Hepatocyte (in vitro differentiated cells): Measurements from ENCODE around the gene ARHGAP25. TPM values are rescaled to one million over a fixed set of nuclear protein-coding genes. Genes with fewer than 3 reads are reported as not detected.

Experiments
- DNase-seq: peaks from one replicate; pipeline ENCODE4 v3.0.0-alpha.2; 2016; ENCODE audit warnings: low spot score
- H2AFZ ChIP-seq: fragments of 200-600 bp; sonication (generic); 2 replicates; pipeline ENCODE4 v1.6.0; 2016; ENCODE audit warnings: antibody characterized with exemption, mild to moderate bottlenecking
- H3K27ac ChIP-seq: fragments of 200-600 bp; sonication (generic); 2 replicates; pipeline ENCODE4 v1.5.1; 2016; ENCODE audit warnings: mild to moderate bottlenecking
- H3K27me3 ChIP-seq: fragments of 200-600 bp; sonication (generic); 2 replicates; pipeline ENCODE4 v1.6.1; 2016
- H3K36me3 ChIP-seq: fragments of 200-600 bp; sonication (generic); replicated peaks from 2 replicates; pipeline ENCODE4 v1.5.1; 2016; ENCODE audit warnings: low read depth; ENCODE audit not compliant: insufficient read depth
- H3K4me1 ChIP-seq: fragments of 200-600 bp; sonication (generic); 2 replicates; pipeline ENCODE4 v1.5.1; 2016; ENCODE audit warnings: mild to moderate bottlenecking, moderate library complexity; ENCODE audit not compliant: insufficient read depth
- H3K4me2 ChIP-seq: fragments of 200-600 bp; sonication (generic); 2 replicates; pipeline ENCODE4 v1.6.0; 2016
- H3K4me3 ChIP-seq: fragments of 200-600 bp; sonication (generic); 2 replicates; pipeline ENCODE4 v1.5.1; 2016; ENCODE audit warnings: mild to moderate bottlenecking
- H3K79me2 ChIP-seq: fragments of 200-600 bp; sonication (generic); 2 replicates; pipeline ENCODE4 v1.6.0; 2017; ENCODE audit warnings: mild to moderate bottlenecking
- H3K9me2 ChIP-seq: fragments of 200-600 bp; sonication (generic); replicated peaks from 2 replicates; pipeline ENCODE4 v1.6.0; 2017; ENCODE audit warnings: mild to moderate bottlenecking; ENCODE audit not compliant: insufficient read depth
- H3K9me3 ChIP-seq: fragments of 200-600 bp; sonication (generic); 2 replicates; pipeline ENCODE4 v1.5.1; 2016; ENCODE audit warnings: low read depth, mild to moderate bottlenecking
- H4K20me1 ChIP-seq: fragments of 200-600 bp; sonication (generic); 2 replicates; pipeline ENCODE4 v1.6.0; 2016; ENCODE audit warnings: mild to moderate bottlenecking; ENCODE audit not compliant: insufficient read depth, poor library complexity, severe bottlenecking
- CTCF ChIP-seq: fragments of 200-600 bp; sonication (generic); IDR thresholded peaks from 2 replicates; pipeline ENCODE4 v1.5.1; 2016; ENCODE audit warnings: antibody characterized with exemption, mild to moderate bottlenecking; ENCODE audit not compliant: poor library complexity
- EZH2 ChIP-seq: fragments of 200-600 bp; sonication (generic); IDR thresholded peaks from 2 replicates; pipeline ENCODE4 v1.6.1; 2016; ENCODE audit warnings: antibody characterized with exemption, mild to moderate bottlenecking, borderline replicate concordance
- EZH2phosphoT487 ChIP-seq: fragments of 200-600 bp; sonication (generic); IDR thresholded peaks from one replicate; pipeline ENCODE4 v1.6.1; 2018; ENCODE audit warnings: antibody characterized with exemption, mild to moderate bottlenecking, low read depth, moderate library complexity; ENCODE audit not compliant: unreplicated experiment, severe bottlenecking
- WGBS: methylation state at CpG from one replicate; pipeline ENCODE4 v1.1.6; 2016; ENCODE audit warnings: low lambda C conversion rate; ENCODE audit errors: missing lambda C conversion rate; 5-methylcytosine and 5-hydroxymethylcytosine counted together
- polyA plus RNA-seq: library from polyadenylated mRNA; unstranded; fragments of >200 nt; fragmentation: Nextera tagmentation; extraction: Ambion mirVana; gene quantifications from 2 replicates; pipeline ENCODE4 v1.2.1, GENCODE V29; 2016
- total RNA-seq: library from RNA; depleted of rRNA; stranded (reverse); fragments of >200 nt; gene quantifications from 2 replicates; pipeline ENCODE4 v1.2.3, GENCODE V29; 2014

Gene ARHGAP25
- total and polyA plus RNA-seq, 2 experiments from 2014 or later, result 0.21 to 0.47 TPM

DNA sequence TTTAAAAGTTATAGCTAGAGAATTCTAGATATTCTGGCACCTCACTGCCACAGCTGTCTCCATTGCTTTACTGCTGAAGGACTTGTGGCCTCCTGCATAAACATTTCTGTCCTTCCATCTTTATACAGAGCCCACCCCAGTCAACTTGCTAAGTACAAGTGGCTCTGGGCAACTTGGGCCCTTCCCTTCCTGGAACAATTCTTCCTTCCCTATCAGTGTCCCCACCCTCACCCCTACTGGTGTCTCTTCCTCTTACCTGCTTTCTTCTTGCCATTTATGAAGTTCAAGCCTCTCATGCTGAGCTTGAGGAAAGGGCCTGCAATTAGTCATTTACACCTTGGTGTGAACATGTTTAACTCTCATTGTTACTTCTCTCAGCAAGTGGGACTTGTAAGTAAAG is 45.0 kb downstream of the ARHGAP25 start:
- Histone ChIP-seq H2AFZ (no peak overlapping the region), H3K27me3 (no peaks in the 10 kb centered on the region), H3K9me3 (no peaks in the 10 kb centered on the region), H3K27ac (no peak overlapping the region), H3K4me2 (no peak overlapping the region), H3K36me3 (no peaks in the 10 kb centered on the region), H3K79me2 (no peaks in the 10 kb centered on the region), H4K20me1 (no peaks in the 10 kb centered on the region), H3K4me3 (no peak overlapping the region), H3K9me2 (no peaks in the 10 kb centered on the region), H3K4me1 (no peaks in the 10 kb centered on the region)
- TF ChIP-seq EZH2 (no peak), EZH2phosphoT487 (no peak)
- DNase-seq, result no peak

DNA sequence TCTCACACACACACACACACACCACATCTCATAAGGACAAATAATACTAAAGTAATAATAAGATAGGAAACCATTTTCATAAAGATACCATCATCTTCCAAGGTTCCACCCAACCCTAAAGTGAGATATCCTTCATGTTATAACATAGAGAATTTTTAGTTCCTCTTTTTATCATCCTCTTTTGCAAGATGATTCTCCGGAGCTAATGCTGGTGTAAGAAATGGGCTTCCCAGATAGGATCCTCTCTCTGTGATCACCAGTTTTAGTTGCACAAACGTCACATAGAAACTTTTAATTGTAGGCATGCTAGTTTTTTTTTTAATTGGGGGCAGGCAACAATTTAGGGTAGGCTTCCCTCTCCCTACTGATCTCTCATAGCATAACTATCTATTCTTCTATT is 49.6 kb downstream of the ARHGAP25 start:
- H3K79me2 ChIP-seq, result no peaks in the 10 kb centered on the region
- TF ChIP-seq CTCF, result no peak
- TF ChIP-seq EZH2, result no peak
- no peak for TF ChIP-seq EZH2phosphoT487
- H3K27me3 ChIP-seq, result no peaks in the 10 kb centered on the region
- H3K4me2 ChIP-seq, result no peak overlapping the region
- H3K27ac ChIP-seq, result no peak overlapping the region
- H3K9me3 ChIP-seq, result no peaks in the 10 kb centered on the region
- no peaks in the 10 kb centered on the region for H4K20me1 ChIP-seq
- no peak for DNase-seq
- H3K36me3 ChIP-seq, result no peaks in the 10 kb centered on the region
- H3K4me3 ChIP-seq, result no peak overlapping the region
- H2AFZ ChIP-seq, result no peak overlapping the region
- H3K9me2 ChIP-seq, result no peaks in the 10 kb centered on the region
- H3K4me1 ChIP-seq, result no peaks in the 10 kb centered on the region
- WGBS, result 91% methylated on average over 2 of the region's 2 CpGs

DNA sequence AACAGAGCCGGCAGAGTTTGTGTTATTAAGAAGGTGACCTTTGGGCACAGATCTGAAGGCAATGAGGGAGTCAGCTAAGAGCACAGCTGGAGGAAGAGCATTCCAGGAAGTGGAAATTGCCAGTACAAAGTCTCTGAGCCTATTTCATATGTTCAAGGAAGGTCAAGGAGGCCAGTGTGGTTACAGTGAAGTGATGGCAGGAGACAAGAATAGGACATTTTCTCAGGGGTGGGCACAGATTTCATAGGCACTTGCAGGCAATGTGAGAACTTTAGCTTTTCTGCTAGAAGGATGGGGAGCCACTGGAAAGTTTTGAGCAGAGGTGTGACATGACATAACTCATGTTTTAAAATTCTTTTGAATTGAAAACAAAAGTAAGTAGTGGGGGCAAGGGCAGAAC is 50.3 kb downstream of the ARHGAP25 start:
- H3K9me2 ChIP-seq, result no peaks in the 10 kb centered on the region
- H3K27ac ChIP-seq, result no peak overlapping the region
- DNase-seq, result no peak

GRCh38 chr2:68787356-68787755 is 52.7 kb downstream of the ARHGAP25 start:
- Histone ChIP-seq H3K36me3 (no peaks in the 10 kb centered on the region), H3K9me3 (no peaks in the 10 kb centered on the region), H3K9me2 (no peaks in the 10 kb centered on the region), H3K79me2 (no peaks in the 10 kb centered on the region), H3K4me3 (no peak overlapping the region), H4K20me1 (no peaks in the 10 kb centered on the region), H3K4me1 (no peaks in the 10 kb centered on the region), H2AFZ (no peak overlapping the region), H3K27ac (no peak overlapping the region), H3K27me3 (no peaks in the 10 kb centered on the region), H3K4me2 (no peak overlapping the region)
- WGBS, result 72% methylated on average over 4 of the region's 4 CpGs
- no peak for DNase-seq
- TF ChIP-seq CTCF, result no peak
- no peak for TF ChIP-seq EZH2
- no peak for TF ChIP-seq EZH2phosphoT487

More for the DNA sequence above, 50.3 kb downstream of the ARHGAP25 start:
- no peaks in the 10 kb centered on the region for H3K79me2 ChIP-seq
- H3K4me2 ChIP-seq, result no peak overlapping the region
- no peaks in the 10 kb centered on the region for H3K4me1 ChIP-seq
- no peak overlapping the region for H3K4me3 ChIP-seq
- H3K27me3 ChIP-seq, result no peaks in the 10 kb centered on the region
- no peak overlapping the region for H2AFZ ChIP-seq
- H4K20me1 ChIP-seq, result no peaks in the 10 kb centered on the region
- TF ChIP-seq CTCF (no peak), EZH2phosphoT487 (no peak), EZH2 (no peak)
- WGBS, result 44% methylated on average over 1 of the region's 1 CpG
- H3K36me3 ChIP-seq, result no peaks in the 10 kb centered on the region
- H3K9me3 ChIP-seq, result no peaks in the 10 kb centered on the region
